ENCODE data around the gene PDE1A. TPM values are rescaled to one million over a fixed set of nuclear protein-coding genes. Genes with fewer than 3 reads are reported as not detected.

PDE1A gene
- total and polyA plus RNA-seq, 2 of the 13 experiments (the other 11 are each of a cell fraction or from before 2014, with no cell fraction given), result not detected

- TF ChIP-seq, protein P1, sequence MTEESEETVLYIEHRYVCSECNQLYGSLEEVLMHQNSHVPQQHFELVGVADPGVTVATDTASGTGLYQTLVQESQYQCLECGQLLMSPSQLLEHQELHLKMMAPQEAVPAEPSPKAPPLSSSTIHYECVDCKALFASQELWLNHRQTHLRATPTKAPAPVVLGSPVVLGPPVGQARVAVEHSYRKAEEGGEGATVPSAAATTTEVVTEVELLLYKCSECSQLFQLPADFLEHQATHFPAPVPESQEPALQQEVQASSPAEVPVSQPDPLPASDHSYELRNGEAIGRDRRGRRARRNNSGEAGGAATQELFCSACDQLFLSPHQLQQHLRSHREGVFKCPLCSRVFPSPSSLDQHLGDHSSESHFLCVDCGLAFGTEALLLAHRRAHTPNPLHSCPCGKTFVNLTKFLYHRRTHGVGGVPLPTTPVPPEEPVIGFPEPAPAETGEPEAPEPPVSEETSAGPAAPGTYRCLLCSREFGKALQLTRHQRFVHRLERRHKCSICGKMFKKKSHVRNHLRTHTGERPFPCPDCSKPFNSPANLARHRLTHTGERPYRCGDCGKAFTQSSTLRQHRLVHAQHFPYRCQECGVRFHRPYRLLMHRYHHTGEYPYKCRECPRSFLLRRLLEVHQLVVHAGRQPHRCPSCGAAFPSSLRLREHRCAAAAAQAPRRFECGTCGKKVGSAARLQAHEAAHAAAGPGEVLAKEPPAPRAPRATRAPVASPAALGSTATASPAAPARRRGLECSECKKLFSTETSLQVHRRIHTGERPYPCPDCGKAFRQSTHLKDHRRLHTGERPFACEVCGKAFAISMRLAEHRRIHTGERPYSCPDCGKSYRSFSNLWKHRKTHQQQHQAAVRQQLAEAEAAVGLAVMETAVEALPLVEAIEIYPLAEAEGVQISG (CRISPR knock-in tag; IDR thresholded peaks at IDR 0.05), result no peak
- TF ChIP-seq ZFP82 (CRISPR knock-in tag; IDR thresholded peaks at IDR 0.05; ENCODE audit: borderline replicate concordance) (no peak), FOXO4 (CRISPR knock-in tag; conservative IDR thresholded peaks at IDR 0.05) (no peak), SYNCRIP (IDR thresholded peaks at IDR 0.05; ENCODE audit: insufficient read depth, low read depth, low read length) (no peak), ZSCAN12 (CRISPR knock-in tag; IDR thresholded peaks at IDR 0.05) (no peak)
- TF ChIP-seq, protein P2, sequence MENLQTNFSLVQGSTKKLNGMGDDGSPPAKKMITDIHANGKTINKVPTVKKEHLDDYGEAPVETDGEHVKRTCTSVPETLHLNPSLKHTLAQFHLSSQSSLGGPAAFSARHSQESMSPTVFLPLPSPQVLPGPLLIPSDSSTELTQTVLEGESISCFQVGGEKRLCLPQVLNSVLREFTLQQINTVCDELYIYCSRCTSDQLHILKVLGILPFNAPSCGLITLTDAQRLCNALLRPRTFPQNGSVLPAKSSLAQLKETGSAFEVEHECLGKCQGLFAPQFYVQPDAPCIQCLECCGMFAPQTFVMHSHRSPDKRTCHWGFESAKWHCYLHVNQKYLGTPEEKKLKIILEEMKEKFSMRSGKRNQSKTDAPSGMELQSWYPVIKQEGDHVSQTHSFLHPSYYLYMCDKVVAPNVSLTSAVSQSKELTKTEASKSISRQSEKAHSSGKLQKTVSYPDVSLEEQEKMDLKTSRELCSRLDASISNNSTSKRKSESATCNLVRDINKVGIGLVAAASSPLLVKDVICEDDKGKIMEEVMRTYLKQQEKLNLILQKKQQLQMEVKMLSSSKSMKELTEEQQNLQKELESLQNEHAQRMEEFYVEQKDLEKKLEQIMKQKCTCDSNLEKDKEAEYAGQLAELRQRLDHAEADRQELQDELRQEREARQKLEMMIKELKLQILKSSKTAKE (CRISPR knock-in tag; IDR thresholded peaks at IDR 0.05; ENCODE audit: borderline replicate concordance), result no peak
These were observed 309.6 kb downstream of the PDE1A start (continued) for GRCh38 chr2:182117196-182117595.

DNA sequence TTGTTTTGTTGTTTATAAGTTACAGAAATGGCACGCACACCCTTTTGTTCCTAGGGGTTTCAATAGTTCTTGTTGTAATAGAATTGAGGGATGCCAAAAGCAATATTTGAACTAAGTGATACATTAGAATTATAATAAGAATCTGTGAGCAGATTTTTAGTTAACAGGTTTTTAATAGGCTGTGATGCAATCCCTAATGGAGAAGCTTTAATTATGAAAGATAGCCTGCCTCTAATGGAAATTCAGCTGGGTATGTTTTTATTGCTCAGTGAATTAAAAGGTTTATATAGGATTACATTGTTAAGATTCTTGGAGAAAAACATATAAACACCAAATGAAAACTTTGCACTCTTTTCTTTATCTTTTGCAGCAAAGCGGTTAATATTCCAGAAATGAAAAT, 310.1 kb downstream of the PDE1A start:
- Histone ChIP-seq H4K20me1 (ENCODE audit: insufficient read depth, low read length) (no peaks in the 10 kb centered on the region), H3K4me2 (ENCODE audit: low read depth, low read length) (no peak overlapping the region), H3K4me3 (replicated peaks in 1 of 3; ENCODE audit: insufficient read depth in 1 of 3, low read depth in 2 of 3, low read length in 3 of 3) (no peak overlapping the region), H3K9ac (ENCODE audit: insufficient read depth, low read depth, low read length) (no peak overlapping the region), H3K4me1 (ENCODE audit: insufficient read depth, low read length) (no peaks in the 10 kb centered on the region), H3K36me3 (replicated peaks in 1 of 2; ENCODE audit: control insufficient read depth in 1 of 2, insufficient read depth in 2 of 2, low read length in 2 of 2) (no peaks in the 10 kb centered on the region), H2AFZ (ENCODE audit: low read length) (no peak overlapping the region), H3K79me2 (ENCODE audit: insufficient read depth, low read length) (no peaks in the 10 kb centered on the region), H3K9me3 (ENCODE audit: low read length) (no peaks in the 10 kb centered on the region), H3K27me3 (ENCODE audit: control insufficient read depth in 1 of 2, insufficient read depth in 2 of 2, low read length in 2 of 2) (no peaks in the 10 kb centered on the region), H3K27ac (ENCODE audit: extremely low read length, insufficient read depth, low read length) (no peak overlapping the region)
- TF ChIP-seq, protein P3, sequence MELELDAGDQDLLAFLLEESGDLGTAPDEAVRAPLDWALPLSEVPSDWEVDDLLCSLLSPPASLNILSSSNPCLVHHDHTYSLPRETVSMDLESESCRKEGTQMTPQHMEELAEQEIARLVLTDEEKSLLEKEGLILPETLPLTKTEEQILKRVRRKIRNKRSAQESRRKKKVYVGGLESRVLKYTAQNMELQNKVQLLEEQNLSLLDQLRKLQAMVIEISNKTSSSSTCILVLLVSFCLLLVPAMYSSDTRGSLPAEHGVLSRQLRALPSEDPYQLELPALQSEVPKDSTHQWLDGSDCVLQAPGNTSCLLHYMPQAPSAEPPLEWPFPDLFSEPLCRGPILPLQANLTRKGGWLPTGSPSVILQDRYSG (CRISPR knock-in tag; IDR thresholded peaks at IDR 0.05), result no peak
- TF ChIP-seq ASH2L (IDR thresholded peaks at IDR 0.05; ENCODE audit: insufficient read length, low read depth, low read length), result no peak
- TF ChIP-seq NR0B2 (CRISPR knock-in tag; IDR thresholded peaks at IDR 0.05), result no peak
- TF ChIP-seq NFIC (IDR thresholded peaks at IDR 0.05; ENCODE audit: low read length), result no peak
- in situ Hi-C loops (cut with HindIII; ENCODE audit: extremely low pct_ligation_motif_present, low pct_unique_long_range_greater_than_20kb) (no loop called here), intact Hi-C loops (cut with micrococcal nuclease; ENCODE audit: unreplicated experiment) (no loop called here)
- no peak for FAIRE-seq
- no peak for DNase-seq (ENCODE audit: low spot score)
- POLR2A ChIA-PET, result no interaction called here
- WGBS (ENCODE audit: low lambda C conversion rate), result 91% methylated on average over 2 of the region's 2 CpGs
- no peak for ATAC-seq
- BruUV-seq (replicated peaks), result no TSS peak
- CTCF ChIA-PET (ENCODE audit: low intra/inter-chr PET ratio, low total read pairs), result no interaction called here

Data from HepG2 (cell line).